GM19397 (cell line): Measurements from ENCODE around the gene S100A2.
"Not testable (repeated sequence)": the region's sequence is repeated elsewhere in the genome, so short reads cannot be mapped to it uniquely, and the experiment has no call there.

ENCODE experiments used
- ATAC-seq: cut with Tn5 transposase; IDR thresholded peaks from one replicate; pipeline ENCODE4 v1.9.1; 2021; ENCODE audit warnings: mild to moderate bottlenecking, moderate library complexity; ENCODE audit not compliant: unreplicated experiment

The S100A2 gene

GRCh38 chr1:153566414-153567371 is 1.0 kb upstream of the S100A2 start:
- no peak for ATAC-seq

GRCh38 chr1:153563991-153564390 is 1.7 kb downstream of the S100A2 start:
- no peak for ATAC-seq

- ATAC-seq, result no peak
Measured at GRCh38 chr1:153563483-153563901, 2.2 kb downstream of the S100A2 start.

- ATAC-seq, result not testable (repeated sequence)
Measured at GRCh38 chr1:153562021-153562420, 3.6 kb downstream of the S100A2 start.

GRCh38 chr1:153561466-153561985 is 4.1 kb downstream of the S100A2 start:
- ATAC-seq, result no peak

DNA sequence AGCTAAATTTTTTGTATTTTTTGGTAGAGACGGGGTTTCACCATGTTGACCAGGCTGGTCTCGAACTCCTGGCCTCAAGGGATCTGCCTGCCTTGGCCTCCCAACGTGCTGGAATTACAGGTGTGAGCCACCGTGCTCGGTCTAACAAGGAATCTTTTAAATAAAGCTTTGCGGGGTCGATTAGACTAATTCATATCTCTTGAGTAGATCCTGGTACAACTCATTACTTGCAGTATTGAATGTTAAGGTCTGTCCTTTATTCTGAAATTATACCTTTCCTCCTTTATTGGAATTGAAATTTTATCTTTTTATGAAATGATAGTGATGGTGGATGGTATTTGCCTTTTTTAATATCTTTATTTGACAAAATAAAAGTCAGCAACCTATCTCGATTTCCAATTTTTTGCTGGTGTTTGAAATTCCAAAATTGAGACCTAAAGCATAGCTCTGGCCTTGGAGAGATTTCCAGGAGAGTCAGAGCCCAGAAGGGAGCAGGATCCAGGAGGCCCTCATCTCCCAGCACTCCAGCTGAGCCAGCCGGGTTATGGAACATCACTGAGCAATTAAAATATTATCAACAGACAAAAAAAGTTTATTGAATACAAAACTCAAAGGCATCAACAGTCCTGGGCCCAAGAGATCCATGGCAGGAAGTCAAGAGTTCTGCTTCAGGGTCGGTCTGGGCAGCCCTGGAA is 4.7 kb downstream of the S100A2 start:
- no peak for ATAC-seq

DNA sequence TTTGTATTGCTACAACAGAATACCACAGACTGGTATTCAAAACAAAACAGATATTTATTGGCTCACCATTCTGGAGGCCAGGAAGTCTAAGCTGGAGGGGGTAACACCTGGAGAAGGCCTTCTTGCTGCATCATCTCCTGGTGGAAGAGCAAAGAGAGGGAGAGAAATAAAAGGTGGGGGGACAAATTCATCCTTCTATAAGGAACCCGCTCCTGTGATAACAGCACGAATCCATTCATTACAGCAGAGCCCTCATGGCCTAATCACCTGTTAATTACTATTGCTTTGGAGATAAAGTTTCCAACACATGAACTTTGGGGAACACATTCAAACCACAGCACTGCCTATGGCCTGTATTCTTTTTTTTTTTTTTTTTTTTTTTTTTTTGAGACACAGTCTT is 5.4 kb downstream of the S100A2 start:
- no peak for ATAC-seq

DNA sequence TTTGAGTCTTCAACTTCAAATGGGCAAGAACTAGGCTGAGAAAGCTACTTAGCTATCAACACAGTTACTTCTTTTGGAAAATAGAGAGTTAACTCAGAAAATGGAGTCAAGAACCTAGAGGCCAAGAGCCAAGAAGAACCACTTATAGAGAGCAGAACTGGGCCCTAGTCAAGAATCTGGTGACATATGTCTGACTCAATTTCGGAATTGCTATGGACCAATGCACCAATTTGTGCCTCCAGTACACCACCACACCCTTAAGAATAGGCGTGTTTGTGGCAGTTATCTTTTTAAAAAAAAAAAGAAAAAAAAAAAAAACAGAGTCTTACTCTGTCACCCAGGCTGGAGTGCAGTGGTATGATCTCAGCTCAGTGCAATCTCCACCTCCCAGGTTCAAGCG is 7.8 kb downstream of the S100A2 start:
- no peak for ATAC-seq

DNA sequence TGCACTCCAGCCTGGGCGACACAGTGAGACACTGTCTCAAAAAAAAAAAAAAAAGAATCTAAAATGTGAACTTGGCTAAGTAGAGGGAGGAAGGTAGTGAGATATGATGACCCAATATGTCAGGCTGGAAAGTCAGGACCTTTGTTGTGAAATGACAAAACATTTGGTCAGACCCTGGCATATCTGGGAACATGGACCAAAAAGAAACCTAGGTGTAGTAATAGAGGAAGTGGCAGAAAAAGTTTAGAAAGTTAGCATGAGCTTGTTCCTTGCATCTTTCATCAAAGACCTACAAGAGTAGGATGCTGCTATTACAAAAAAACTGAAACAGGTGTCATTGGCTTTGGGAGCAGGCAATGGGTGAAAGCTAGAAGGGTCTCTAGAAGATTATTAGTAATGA is 9.3 kb downstream of the S100A2 start:
- ATAC-seq, result no peak

DNA sequence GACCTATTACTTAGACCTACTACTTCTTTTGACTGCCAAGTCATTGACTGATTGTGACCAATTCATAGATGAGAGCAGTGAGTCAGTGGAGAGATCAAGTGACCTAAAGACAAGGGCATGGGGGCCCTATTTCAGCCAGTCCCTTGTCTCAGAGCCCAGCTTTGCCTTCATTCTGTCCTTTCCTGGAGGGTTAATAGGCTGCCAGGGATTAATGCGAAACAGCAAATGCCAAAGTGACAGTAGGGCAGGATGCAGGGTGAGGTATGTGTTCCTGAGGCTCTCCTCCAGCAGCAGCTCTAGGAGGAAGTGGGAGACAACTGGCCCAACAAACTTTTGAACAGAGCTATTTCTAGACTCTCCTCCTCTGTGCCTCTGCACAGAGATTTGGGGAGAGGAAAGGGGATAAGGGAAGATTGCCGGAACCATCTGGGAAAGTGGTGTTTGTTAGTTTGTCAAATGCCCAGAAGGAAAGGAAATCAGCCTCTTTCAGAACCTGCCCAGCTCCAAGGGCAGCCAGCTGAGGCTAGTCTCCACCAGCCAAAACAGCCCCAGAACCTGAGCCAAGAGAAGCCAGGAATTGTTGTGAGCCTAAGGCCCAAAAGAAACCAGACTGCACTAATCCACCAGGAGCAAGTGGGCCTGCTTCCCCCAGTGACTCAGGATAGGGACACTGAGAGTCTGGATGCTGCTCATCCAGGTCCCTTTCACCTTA is 11.7 kb downstream of the S100A2 start:
- no peak for ATAC-seq

GRCh38 chr1:153553096-153553495 is 12.5 kb downstream of the S100A2 start:
- ATAC-seq, result no peak

DNA sequence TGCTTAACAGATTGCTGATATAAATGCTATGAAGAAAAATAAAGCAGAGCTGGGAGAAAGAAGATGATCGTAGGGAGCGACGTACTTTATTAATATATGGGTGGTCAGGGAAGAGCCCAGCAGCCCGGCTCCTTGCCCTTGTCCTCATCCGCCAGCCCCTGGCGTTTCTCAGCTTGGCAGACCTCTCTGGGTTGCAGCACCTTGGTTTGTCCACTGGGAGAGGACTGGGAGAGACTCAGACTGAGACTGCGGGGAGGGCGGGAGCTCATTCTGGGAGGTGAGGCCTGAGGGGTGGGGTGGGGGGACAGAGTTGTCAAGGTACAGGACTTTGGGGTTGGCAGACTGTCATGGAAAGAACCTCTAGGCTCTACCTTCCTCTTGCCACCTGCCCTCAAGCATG is 13.3 kb downstream of the S100A2 start:
- no peak for ATAC-seq

DNA sequence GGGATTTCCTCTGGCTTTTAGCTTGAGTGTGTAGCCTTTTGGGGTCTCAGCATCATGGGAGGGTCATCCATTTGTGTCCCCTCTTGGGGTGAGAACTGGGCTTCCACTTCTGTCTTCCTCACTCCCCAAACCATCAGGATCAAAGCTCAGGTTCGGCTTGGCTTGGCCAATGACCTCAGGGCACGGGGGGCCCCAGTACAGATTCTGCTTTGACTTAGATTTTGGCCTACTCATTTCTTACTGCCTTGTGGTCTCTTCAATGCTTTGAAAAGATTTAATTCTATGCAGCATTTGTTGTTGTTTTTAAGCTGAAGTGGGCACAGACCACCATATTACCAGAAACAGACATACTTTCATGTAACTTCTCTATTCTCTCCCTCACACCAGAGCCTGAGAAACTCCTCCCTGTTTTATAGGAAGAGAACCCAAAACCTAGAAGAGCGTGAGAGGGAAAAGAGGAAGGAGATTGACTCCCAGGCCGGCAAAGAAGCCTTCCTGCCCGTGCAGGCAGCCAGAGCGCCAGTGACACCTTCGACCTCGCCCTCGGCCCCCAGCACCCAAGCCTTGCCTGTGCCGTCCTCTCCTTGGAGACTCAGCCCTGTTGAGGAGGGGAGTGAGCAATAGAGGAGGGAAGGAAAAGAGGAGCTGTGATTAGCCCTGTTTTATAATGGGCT is 14.7 kb downstream of the S100A2 start:
- ATAC-seq, result no peak

DNA sequence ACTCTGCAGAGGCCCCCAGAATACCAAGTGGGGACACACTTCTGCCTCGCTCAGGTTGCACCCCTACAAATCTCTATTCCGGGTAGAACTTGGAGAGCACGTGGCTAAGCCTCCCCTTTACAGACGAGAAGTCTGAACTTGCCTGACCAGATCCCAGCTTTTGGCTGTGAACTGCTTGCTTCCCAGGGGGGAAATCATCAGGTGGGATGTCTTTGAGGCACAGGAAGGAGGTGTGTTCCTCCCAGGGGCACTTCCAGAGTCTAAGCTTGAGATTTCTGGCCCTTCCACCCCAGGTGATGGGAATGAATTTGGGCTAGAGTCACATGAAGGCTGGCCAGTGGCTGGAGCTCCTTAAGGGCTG is 15.3 kb downstream of the S100A2 start:
- no peak for ATAC-seq

DNA sequence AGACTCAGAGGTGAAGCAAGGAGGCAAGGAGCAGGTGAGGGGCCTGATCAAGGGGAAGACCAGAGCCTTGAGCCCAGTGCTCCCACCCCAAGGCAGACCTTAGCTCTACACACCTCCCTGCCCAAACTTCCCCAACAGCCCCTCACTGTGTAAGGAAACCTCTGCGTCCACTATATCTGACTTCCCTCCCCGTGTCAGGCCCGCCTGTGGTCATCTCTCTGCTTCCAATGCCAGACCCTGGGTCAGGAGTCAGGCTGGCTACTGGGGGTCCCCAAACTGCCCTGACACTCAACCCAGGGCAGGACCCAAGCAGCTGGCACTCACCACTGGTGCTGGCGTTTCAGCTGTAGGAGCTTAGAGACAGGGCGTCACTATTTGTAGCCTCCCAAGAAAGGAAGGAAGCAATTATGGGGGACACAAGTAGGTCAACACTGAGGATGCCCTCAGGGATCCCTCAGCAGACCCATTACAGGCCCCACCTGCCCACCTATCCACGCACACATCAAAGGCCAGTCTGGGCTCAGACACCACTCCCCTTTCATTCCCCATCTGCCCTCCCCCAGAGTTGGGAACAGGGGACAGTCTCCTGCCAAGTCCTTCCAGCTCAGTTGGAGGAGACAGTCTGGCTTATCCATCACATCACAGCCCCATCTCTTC is 15.8 kb downstream of the S100A2 start:
- no peak for ATAC-seq

DNA sequence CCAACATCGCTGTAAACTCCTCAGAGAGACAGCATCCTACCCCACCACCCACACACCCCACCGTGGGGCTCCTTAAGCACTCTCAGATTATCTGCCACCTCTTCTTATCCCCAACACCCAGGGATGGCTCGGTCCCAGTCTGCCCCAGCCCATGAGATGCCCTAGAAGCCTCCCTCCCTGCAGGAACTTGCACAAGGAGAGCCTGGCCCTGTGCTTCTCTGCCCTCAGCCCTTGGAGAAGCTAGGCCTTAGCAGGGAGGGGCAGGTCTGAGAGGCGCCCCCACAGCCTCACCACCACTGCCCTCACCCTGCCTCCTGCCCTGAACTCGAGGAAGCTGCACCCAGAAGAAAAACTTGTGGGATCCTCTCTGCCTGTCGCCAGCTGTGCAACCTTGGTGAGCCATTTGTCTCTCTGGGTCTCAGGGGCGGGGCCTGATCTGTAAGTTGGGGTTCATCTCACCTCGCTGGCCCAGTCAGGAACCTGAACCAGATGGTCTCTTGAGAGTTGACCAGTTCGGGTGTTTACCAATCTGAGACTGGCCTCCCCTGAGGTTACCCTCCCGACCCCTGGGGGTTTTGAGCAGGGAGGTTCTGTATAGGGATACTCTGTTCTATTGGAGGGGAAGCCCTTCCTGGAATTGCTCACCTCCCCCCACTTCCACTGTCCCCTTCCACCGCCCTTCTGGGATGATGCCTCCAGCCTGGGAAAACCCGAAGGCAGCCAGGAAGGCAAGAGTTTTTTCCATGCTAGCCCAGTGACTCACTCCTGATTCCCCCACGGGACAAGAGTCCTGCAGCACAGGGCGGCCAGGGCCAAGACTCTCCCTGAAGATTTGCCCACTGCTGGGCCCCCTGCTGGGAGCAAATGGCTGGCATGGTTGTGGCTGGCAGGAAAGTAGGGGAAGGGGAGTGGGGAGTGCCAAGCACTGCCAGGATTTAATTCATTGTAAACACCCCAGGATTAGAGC is 16.6 kb downstream of the S100A2 start, which contains the start of gene S100A3:
Gene S100A3 (minus strand): TSS at position 537 of the 967 bp plus-strand sequence. CDS start 773 bp downstream, outside the sequence.
- ATAC-seq, result no peak

DNA sequence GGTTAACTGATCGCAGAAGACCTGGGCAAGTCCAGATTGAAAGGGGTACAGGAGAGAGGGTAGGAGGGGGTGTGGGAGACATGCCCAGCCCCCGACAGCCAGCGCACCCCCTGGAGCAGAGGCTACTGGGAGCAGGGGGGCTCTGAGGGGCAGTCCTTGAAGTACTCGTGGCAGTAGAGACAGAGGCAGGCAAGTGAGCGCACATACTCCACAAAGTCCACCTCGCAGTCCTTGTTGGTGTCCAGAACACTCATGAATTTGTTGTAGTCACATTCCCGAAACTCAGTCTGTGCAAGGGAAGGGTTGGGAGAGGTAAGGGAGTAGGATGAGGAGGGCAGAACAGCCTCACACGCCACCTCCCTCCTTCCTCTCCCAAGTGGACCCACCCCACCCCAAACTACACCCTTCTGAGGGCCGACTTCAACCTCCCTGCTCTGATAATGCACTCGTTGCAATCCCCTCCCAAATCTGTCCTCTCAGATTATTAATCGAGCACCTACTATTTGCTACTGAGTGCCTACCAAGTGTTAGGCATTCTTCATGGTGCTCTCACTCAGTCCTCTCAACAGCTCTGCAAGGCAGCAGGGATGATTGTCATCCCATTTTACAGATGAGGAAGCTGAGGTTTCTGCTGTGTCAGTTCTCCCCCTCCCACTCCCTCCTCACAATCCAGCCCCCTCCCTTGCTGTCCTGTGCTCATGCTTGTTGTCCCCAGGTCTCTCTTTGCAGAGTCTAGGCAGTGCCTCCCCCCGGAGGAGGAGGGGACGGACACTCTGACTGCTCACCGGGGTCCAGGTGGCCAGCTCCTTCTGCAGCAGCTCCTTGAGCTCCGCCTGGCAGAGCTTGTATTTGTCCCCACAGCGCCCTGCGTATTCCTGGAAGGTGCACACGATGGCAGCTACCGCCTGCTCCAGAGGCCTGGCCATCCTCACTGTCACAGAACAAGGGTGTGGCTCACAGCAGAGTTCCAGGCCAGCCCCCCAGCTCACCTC is 17.8 kb downstream of the S100A2 start:
- ATAC-seq, result no peak
